GM19025 (cell line): ENCODE measurements around the gene THOP1.

Experiments
- ATAC-seq: cut with Tn5 transposase; IDR thresholded peaks from one replicate; pipeline ENCODE4 v1.9.1; 2021; ENCODE audit warnings: mild to moderate bottlenecking, low read depth, moderate library complexity; ENCODE audit not compliant: unreplicated experiment

Gene THOP1

GRCh38 chr19:2785244-2785997 is at the start of gene THOP1:
TSS of gene THOP1 (plus strand) at chr19:2785503. CDS start at chr19:2785663, 160 bp downstream.
- peak; percentile 63 for ATAC-seq

DNA sequence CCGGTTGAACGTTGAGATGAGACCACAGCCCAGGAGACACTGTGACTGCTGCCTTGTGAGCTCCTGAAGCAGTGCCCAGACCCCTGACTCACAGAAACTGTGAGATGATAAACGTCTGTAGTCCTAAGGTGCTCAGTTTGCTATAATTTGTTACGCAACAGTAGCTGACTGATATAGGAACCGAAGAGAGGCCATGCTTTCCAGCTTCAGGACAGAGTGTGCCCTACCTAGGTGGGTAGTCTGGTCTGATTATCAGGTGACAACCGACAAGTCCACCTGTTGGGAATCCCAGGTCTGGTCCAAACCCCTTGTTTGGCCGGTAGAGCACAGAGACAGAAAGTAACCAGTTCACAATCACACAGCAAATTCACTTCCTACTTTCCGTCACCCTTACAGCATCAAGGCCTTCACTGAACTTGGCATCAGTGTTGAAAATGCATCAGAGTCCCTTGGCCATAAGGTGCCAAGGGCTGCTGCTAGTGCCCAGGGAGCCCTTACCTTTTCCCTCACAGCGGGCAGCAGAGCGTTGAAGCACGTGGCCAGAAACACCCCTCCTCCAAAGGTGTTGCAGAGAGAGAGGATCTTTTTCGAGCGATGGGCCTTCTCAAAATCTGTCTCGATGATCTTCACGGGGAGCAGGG is 48.6 kb upstream of the THOP1 start:
- no peak for ATAC-seq

- peak; percentile 95 for ATAC-seq
These were observed 45.5 kb upstream of the THOP1 start, which contains the start of gene SLC39A3 for GRCh38 chr19:2739602-2740313. TSS of gene SLC39A3 (minus strand) at chr19:2740017. CDS start at chr19:2737257, 2,760 bp downstream.

DNA sequence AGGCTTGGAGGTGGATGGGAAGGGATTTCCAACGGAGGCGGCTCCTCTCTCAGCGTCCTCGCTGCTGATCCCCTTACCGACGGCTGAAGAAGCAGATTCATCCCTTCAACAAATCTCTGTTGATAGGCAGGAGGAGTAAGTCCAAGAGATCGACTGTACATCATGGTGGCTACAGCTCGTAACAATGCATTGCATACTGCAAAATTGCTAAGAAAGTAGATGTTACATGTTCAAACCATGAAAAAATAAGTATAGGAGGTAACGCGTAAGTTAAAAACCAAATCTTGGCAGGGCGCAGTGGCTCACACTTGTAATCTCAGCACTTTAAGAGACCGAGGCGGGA is 45.0 kb upstream of the THOP1 start:
- ATAC-seq = no peak

DNA sequence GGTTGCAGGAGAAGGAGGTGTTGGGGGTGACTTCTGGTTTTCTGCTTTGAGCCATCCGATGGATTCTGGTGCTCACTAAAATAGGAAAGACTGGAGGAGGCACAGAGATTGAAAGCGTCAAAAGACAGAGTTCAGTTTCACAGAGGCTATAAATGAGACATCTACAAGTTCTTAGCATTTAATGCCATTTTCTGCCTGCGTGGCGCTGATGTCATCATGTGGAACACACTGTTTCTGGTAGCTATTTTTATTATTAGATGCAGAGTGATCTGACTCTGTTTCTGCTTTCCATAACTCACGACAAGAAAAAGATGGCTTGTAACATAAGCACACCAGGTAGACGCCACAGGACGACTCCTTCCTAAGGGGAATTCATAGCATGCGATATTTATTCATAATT is 42.2 kb upstream of the THOP1 start:
- no peak for ATAC-seq

DNA sequence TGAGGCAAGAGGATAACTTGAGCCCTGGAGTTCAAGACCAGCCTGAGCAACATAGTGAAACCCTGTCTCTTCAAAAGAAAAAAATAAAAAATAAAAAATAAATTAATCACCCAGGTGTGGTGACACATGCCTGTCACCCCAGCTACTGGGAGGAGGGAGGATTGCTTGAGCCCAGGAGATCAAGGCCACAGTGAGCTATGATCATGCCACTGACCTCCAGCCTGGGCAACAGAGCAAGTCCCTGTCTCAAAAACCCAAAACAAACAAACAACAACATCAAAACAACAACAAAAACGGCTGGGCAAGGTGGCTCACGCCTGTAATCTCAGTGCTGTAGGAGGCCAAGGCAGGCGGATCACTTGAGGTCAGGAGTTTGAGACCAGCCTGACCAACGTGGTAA is 41.2 kb upstream of the THOP1 start:
- ATAC-seq = no peak

GRCh38 chr19:2747349-2747748 is 38.0 kb upstream of the THOP1 start:
- no peak for ATAC-seq

DNA sequence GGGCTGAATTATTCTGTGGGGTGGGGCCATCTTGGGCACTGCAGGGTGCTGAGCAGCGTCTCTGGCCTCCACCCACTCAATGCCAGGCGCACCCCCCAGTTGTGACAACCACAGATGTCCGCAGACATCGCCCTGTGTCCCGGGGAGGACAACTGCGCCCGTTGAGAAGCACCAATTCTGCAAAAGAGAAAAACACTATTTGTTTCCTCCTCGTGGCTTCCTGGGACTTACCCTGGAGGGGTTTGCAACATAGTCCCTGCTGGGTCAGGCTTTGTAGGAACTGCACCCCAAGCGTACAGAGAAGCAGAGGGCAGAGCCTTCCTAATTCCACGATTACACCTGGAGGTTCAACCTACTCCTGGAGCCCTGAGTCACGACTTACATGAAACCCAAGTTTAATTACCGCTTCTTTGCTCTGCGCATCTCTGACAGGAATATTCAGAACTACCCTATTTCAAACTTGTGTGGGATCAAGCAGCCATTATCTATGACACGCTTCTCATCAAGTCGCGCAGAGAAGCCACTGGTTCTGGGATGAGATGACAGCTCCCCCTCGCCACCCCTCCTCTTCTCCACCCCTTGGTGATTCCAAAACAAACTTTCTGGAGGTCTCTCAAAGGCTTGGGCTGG is 34.4 kb upstream of the THOP1 start:
- no peak for ATAC-seq

DNA sequence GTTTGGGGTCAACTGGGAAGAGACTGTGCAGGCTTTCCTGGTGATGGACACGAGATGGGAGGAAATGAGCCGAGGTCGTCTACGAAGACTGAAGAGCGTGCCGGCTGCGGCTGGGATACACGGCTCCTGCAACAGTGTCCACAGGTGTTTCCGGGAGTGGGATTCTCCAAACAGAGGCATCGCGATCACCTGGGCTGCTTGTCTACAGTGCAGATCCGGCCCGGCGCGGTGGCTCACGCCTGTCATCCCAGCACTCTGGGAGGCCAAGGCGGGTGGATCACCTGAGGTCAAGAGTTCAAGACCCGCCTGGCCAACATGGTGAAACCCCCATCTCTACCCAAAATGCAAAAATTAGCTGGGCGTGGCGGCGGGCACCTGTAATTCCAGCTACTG is 33.9 kb upstream of the THOP1 start:
- no peak for ATAC-seq

DNA sequence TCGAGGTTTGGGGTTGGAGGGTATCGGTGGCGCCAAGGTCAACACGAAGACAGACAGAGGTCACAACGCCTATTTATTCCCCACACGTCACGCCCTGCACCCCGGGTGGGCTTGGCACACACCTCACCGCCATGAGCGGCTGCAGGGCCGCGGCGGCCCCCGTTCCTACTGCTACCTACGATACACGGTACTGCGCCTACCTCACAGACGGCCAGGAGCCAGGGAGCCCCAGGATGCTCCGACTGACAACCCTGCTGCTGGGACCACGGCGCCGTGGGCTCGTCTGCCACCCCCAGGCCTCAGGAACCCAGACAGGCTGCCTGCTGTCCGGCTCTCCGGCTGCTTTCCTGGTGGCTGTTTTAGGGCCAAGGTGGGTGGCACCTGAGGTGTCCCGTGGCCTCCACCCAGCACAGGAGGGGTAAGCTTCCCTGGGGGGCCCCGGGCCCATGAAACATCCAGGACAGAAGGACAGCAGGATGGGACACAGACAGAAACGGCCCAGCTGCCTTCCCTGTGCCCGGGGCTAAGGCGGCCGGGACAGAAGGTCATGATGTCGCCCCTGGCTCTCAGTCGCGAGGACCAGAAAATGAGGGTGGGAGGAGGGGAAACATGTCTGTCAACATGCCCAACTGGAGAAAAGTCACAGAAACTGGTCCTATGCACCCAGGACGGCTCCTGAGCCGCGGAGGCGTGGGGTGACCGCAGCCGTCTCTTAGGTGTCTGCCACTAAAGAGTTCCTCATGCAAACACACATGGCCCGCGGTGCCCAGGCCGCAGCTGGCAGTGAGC is 30.4 kb upstream of the THOP1 start:
- ATAC-seq = no peak

DNA sequence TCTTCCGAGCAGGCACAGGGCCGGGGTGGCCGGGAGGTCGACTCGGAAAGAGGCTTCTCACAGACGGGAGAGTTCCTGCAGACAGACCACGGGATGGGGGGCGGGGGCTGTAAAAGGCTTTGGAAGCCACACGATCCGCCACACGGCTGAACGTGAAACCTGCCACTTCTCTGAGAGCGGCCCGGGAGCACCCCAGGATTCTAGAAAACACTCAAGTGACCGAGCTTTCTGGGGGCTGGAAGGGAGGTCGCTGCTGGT is 29.9 kb upstream of the THOP1 start:
- ATAC-seq = no peak

DNA sequence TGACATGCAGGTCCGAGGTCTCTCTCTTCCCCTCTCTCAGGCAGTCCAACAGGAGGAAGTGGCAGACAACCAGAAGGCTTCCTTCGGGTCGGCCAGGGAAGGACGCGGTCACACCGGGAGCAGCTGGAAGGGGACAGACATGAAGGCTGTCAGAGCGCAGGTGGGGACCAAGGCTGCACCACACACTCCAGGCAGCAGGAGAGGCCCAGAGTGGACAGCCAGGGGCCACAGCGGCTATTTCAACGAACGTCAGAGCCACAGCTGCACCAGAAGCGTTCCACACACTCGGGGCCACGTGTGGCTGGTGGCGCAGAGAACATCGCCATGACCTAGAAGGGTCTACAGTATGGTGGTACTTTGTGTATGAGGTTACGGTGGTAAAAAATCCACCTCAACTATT is 29.5 kb upstream of the THOP1 start:
- no peak for ATAC-seq

GRCh38 chr19:2756477-2756876 is 28.8 kb upstream of the THOP1 start:
- ATAC-seq = no peak

DNA sequence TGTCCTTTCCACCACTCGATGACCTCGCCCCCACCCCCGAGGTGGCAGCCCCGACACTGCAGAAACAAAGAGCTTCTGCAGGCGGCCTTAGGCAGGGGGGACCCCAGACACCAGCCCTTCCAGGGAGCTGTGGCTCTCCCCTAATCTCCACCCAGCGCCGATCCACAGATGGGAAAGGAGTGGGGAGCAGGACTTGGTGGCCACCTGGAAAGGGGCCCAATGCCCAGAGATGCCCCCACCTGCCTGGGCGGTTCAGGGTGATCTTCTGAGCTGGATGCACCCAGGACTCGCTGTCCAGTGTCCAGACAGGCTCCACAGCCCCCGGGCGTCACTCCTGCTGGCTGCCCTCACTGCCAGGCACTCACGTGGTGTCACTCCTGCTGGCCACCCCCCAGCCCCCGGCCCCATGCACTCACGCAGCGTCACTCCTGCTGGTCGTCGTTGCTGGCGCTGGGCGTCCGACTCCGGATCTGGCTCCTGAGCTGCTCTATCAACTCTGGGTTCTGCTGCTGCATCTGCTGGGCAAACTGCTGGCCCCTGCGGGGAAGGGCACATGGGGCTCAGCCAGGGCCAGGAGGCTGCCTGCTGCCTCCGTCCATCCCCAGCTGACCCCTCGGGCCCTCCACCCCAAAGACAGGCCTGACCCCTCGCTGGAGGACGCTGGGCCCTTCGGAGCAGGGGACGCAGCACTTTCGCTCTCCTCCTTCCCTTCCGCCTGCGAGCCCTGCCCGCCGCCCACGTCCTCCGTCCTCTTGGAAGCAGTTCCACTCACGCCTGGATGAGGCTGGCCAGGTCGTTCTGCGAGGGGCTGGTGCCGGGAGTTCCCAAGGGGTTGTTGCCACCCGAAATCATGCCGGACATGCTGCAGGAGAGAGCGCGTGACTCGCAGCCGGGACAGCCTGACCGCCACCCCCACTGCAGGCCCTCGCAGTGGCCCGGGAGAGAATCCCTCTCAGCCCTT is 28.1 kb upstream of the THOP1 start:
- no peak for ATAC-seq

GRCh38 chr19:2758601-2759313 is 26.5 kb upstream of the THOP1 start:
- no peak for ATAC-seq

DNA sequence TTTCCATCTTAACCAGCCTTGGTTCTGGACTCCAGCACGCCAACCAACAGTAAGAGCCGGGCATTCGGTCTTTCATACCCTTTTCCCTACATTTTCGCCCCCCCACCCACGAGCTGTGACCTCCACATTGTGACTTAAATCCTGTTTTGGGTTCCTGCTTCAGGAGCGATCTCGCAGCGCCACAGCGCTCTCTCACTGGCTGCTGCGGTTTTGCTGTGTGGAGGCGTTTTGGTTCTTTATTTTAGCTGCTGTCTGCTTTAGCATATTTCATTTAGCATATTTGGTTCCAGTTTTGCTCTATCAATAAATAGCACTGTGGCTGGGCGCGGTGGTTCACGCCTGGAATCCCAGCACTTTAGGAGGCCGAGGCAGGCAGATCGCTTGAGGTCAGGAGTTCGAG is 25.9 kb upstream of the THOP1 start:
- ATAC-seq = no peak

DNA sequence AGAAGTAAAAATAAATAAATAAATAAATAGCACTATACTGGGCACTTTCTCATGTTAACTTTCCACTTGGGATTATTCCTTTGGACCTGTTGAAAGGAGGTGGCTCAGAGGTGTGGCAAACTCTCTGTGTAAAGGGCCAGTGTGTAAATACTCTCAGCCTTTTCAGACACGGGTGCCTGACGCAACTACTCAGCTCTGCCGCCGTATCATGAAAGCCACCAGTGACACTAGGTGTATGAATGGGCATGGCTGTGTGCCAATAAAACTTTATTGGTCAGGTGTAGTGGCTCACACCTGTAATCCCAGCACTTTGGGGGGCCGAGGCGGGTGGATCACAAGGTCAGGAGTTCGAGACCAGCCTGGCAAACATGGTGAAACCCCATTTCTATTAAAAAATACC is 25.3 kb upstream of the THOP1 start:
- ATAC-seq = no peak

GRCh38 chr19:2761309-2761677 is 24.0 kb upstream of the THOP1 start:
- ATAC-seq = no peak
